Stomach (tissue), 9 donors: Measurements from ENCODE around the gene TGM1. TPM values are rescaled to one million over a fixed set of nuclear protein-coding genes. Genes with fewer than 3 reads are reported as not detected.

Experiments
- DNase-seq, 2 donors: peaks; one replicate each; pipeline versions ENCODE4 v3.0.0 to v3.0.0-alpha.2; 2013 to 2019
- H3K27ac ChIP-seq, 5 donors: fragments of 200-600 bp in 4 of 5; sonication (generic) in 4 of 5; one replicate each; pipeline ENCODE4 v1.5.1; 2013 to 2019; ENCODE audit warnings: mild to moderate bottlenecking in 1 of 5, moderate library complexity in 1 of 5
- H3K27me3 ChIP-seq, 3 donors: fragments of 200-600 bp; sonication (generic); one replicate each; pipeline ENCODE4 v1.5.1; 2017 to 2019; ENCODE audit warnings: mixed run types in 1 of 3
- H3K36me3 ChIP-seq, 4 donors: fragments of 200-600 bp; sonication (generic); 1 replicate in 3 of 4; 2 replicates in 1 of 4; pipeline ENCODE4 v1.5.1; 2016 to 2019
- H3K4me1 ChIP-seq, 4 donors: fragments of 200-600 bp; sonication (generic); one replicate each; pipeline ENCODE4 v1.5.1; 2016 to 2019
- H3K4me3 ChIP-seq, 4 donors: fragments of 200-600 bp; sonication (generic) in 3 of 4; one replicate each; pipeline ENCODE4 v1.5.1; 2016 to 2019; ENCODE audit warnings: mild to moderate bottlenecking in 1 of 4
- H3K9me3 ChIP-seq, 4 donors: fragments of 200-600 bp; sonication (generic); one replicate each; pipeline ENCODE4 v1.5.1; 2016 to 2019
- EP300 ChIP-seq: sonication (generic); formaldehyde crosslinking; IDR thresholded peaks from one replicate; pipeline ENCODE4 v1.6.1; 2017; ENCODE audit warnings: antibody characterized with exemption
- POLR2A ChIP-seq, 4 donors: fragments of 450-650 bp; IDR thresholded peaks; one replicate each; pipeline ENCODE4 v1.6.1; 2016; ENCODE audit warnings: antibody characterized with exemption in 4 of 4, control low read depth in 2 of 4, mild to moderate bottlenecking in 1 of 4, moderate library complexity in 1 of 4
- POLR2AphosphoS5 ChIP-seq, 3 donors: sonication (generic); formaldehyde crosslinking; IDR thresholded peaks; one replicate each; pipeline ENCODE4 v1.6.1; 2016; ENCODE audit warnings: antibody characterized with exemption in 3 of 3
- WGBS, 5 donors: extraction: QIAGEN DNeasy Blood & Tissue Kit in 3 of 5; methylation state at CpG; one replicate each; pipeline versions ENCODE4 v1.1.5 to v1.1.7; 2013 to 2018; 5-methylcytosine and 5-hydroxymethylcytosine counted together
- intact Hi-C: fragments of 100-400 bp; cut with DNase I; formaldehyde crosslinking; loops from one replicate; pipeline ENCODE4 v1.15.1; 2023; ENCODE audit warnings: low total_unique reads
- polyA plus RNA-seq, 3 donors: library from polyadenylated mRNA; stranded (reverse); fragments of 200-250 nt; gene quantifications; one replicate each; pipeline ENCODE4 v1.2.3, GENCODE V29; 2013
- total RNA-seq, 5 donors: library from RNA; depleted of rRNA; stranded (reverse); fragments of >200 nt; gene quantifications; one replicate each; pipeline versions ENCODE4 v1.1.0 to v1.2.3, GENCODE V29; 2014 to 2016
- TF ChIP-seq, protein P1 (sequence below), 7 experiments: fragments of 450-650 bp in 4 of 7; fragments of 200-600 bp in 3 of 7; sonication (generic) in 3 of 7; IDR thresholded peaks; one replicate each; pipeline ENCODE4 v1.5.1; 2016 to 2019; ENCODE audit warnings: antibody characterized with exemption in 7 of 7, control low read depth in 2 of 7, mild to moderate bottlenecking in 1 of 7
- donor health status: healthy with polysubstance abuse.
- donor health status: Bipolar disorder and iron deficiency.
- donor health status: healthy.

The TGM1 gene
- total and polyA plus RNA-seq, 8 donors: 1.7 to 131 (median 5.1) TPM

DNA sequence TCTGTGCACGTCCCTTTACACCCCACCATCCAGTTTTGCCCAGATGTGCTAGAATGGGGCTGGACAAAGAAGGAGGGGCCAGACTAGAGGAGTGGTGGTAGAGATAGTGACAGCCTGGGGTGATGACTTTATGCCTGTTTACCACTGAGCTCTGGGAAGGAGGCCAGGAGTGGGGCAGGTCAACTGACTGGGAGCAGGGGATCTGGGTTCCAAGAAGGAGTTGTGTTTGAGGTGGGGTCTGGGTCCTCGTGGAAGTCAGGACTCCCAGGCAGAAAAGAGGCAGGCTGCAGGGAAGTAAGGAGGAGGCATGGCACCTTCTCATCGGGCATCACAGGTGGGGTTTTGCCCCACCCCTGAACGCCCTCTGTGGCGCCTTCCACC lies 47.3 kb upstream of the TGM1 start:
- Histone ChIP-seq H3K4me3 (peak overlapping the region; percentile 47 to 58 (median 57)), H3K9me3 (no peaks in the 10 kb centered on the region), H3K36me3 (peaks cover 16 to 34% (median 23%) of the 10 kb centered on the region in 4 donors), H3K27ac (peak overlapping the region; percentile 80 to 95 (median 88)), H3K27me3 (no peaks in the 10 kb centered on the region), H3K4me1 (peaks cover 49 to 80% (median 68%) of the 10 kb centered on the region in 4 donors)
- 11 to 17% (median 13%) methylated on average over 5 of the region's 5 CpGs for WGBS, 5 donors
- DNase-seq: peak in 1 of 2 donors; percentile 55
- intact Hi-C loops: no loop called here
- TF ChIP-seq POLR2AphosphoS5 (IDR thresholded peaks at IDR 0.05) (no peak), POLR2A (IDR thresholded peaks at IDR 0.05) (no peak)
- TF ChIP-seq, protein P1, sequence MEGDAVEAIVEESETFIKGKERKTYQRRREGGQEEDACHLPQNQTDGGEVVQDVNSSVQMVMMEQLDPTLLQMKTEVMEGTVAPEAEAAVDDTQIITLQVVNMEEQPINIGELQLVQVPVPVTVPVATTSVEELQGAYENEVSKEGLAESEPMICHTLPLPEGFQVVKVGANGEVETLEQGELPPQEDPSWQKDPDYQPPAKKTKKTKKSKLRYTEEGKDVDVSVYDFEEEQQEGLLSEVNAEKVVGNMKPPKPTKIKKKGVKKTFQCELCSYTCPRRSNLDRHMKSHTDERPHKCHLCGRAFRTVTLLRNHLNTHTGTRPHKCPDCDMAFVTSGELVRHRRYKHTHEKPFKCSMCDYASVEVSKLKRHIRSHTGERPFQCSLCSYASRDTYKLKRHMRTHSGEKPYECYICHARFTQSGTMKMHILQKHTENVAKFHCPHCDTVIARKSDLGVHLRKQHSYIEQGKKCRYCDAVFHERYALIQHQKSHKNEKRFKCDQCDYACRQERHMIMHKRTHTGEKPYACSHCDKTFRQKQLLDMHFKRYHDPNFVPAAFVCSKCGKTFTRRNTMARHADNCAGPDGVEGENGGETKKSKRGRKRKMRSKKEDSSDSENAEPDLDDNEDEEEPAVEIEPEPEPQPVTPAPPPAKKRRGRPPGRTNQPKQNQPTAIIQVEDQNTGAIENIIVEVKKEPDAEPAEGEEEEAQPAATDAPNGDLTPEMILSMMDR (IDR thresholded peaks at IDR 0.05): no peak

DNA sequence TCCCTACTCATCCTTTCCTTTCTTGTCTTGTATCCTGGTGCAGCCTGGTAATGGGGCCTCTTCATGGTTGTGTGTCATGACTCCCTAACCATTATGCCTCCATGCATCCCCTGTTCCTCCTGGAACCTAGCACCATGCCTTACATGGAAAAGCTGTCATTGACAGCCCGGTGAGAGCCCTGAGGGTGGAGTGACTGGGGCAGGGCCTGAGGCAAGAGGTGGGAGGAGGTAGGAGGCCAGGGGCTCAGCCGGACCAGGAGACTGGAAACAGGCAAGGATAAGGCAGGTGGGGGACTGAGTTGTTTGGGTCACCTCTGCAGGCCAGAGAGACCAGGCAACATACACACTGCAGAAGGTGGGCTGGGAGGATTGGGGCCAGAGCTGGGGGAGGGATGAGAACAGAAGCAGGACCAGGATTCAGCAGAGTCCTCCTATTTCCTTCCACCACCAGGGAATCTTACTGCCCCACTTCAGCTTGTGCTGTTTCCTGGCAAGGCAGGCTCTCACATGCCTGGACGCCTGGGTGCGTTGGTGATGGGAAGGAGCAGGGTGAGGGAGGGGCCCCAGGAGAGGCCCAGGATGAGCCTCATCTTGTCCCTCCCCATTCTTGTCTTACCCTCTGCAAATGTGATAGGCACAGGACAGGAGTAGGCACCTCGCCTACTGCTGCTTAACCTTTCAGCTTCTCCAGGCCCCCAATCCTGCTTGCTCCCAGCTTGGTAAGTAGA lies 46.7 kb upstream of the TGM1 start, which contains the start of gene LTB4R2:
LTB4R2 (plus strand) TSS at position 603 of the 727 bp plus-strand sequence. CDS start 525 bp downstream, outside the sequence.
- H3K4me1 ChIP-seq: peaks cover 44 to 74% (median 65%) of the 10 kb centered on the region in 4 donors

DNA sequence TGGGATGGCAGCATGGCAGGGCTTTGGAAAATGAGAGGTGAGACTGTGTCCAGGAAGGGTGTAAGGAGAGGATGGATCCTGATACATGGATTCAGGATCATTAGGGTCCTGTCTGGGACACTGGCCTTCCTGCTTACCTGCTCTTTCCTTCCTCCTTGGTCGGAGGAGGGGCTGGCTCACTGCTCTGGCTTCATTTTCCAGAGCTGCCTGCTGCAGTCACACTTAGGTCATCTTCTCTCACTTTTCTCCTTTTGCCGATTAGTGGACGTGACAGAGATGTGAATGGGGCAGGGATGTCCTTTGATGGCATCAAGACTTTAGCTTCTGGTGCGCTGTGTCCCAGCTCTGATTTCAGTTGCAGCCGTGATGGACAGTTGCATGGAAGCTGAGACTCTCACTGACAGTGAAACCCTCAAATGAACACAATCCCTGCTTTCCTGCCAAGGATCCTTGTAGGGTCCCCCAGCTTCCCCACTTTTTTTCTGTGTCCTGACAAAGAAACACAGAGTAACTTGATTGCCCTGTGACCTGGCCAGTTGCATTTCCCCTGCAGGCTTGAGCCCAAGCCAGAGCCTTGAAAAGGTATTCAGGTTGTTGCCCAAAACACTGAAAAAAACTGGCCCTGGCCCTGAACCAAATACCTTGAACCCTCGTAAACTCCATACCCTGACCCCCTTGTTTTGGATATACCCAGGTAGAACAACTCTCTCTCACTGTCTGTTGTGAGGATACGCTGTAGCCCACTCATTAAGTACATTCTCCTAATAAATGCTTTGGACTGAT lies 45.6 kb upstream of the TGM1 start:
- H3K4me1 ChIP-seq: peaks cover 44 to 63% (median 61%) of the 10 kb centered on the region in 4 donors
- DNase-seq: no peak
- H3K27ac ChIP-seq: peak overlapping the region in 3 of 5 donors; percentile 73 to 95 (median 88)
- H3K36me3 ChIP-seq: peaks cover 32 to 51% (median 40%) of the 10 kb centered on the region in 4 donors
- 76 to 88% (median 81%) methylated on average over 7 of the region's 7 CpGs for WGBS, 5 donors
- TF ChIP-seq, protein P1 (IDR thresholded peaks at IDR 0.05): peak in 1 of 7 experiments; percentile 38
- TF ChIP-seq POLR2AphosphoS5 (IDR thresholded peaks at IDR 0.05) (no peak), POLR2A (IDR thresholded peaks at IDR 0.05) (no peak)
- H3K9me3 ChIP-seq: no peaks in the 10 kb centered on the region
- no peak overlapping the region for H3K4me3 ChIP-seq
- intact Hi-C loops: no loop called here
- no peaks in the 10 kb centered on the region for H3K27me3 ChIP-seq

More for the DNA sequence above, 46.7 kb upstream of the TGM1 start, which contains the start of gene LTB4R2:
- 60 to 81% (median 66%) methylated on average over 5 of the region's 5 CpGs for WGBS, 5 donors
- TF ChIP-seq EP300 (no peak), POLR2AphosphoS5 (IDR thresholded peaks at IDR 0.05) (no peak), POLR2A (IDR thresholded peaks at IDR 0.05) (no peak)
- TF ChIP-seq, protein P1 (IDR thresholded peaks at IDR 0.05): no peak
- peaks cover 21 to 39% (median 28%) of the 10 kb centered on the region in 4 donors for H3K36me3 ChIP-seq
- no peaks in the 10 kb centered on the region for H3K9me3 ChIP-seq
- H3K27ac ChIP-seq: peak within 1 kb of the TSS; percentile 80 to 95 (median 88)
- H3K4me3 ChIP-seq: peak within 1 kb of the TSS; percentile 47 to 58 (median 57)
- DNase-seq: no peak
- H3K27me3 ChIP-seq: no peaks in the 10 kb centered on the region
- intact Hi-C loops: no loop called here

DNA sequence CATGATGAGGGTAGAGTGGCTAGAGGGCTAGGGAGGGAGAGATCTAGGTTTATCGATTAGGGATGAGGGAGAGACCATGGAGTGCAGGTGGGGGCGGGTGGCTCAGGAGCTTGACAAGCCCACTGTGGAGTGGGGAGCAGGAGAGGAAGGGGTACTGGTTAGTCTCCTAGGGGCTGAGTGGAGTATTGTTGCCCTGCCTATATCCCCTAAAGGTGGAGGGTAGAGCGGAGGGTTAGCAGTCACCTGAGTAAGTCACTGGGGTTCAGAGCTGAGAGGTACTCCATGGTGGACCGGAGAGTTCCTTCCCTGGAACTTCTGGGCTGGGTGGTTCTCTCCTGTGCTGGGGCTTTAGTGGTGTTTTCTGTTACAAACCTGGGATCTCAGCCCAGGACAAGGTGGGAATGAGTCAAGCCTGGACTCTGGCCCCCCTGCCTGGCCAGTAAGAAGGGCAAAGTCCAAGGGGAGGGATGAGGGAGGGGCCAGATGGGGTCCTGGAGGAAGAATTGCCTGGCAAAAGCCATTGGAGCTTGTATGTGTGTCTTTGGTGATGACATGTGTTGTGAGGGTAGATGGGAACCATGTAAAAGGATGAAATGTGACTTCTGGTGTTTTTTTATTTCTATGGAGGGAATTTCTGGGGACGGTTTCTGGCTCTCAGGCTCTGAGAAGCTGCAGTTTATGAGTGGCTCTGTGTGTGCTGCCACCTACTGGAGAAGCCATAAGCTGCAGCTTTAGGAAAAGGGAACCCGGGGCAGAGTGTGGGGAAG lies 44.8 kb upstream of the TGM1 start, which contains the start of gene CIDEB:
CIDEB (minus strand) TSS at position 403 of the 767 bp plus-strand sequence; CDS start at position 284, 119 bp downstream.
- Histone ChIP-seq H3K4me1 (peaks cover 44 to 62% (median 57%) of the 10 kb centered on the region in 4 donors), H3K27me3 (no peaks in the 10 kb centered on the region), H3K27ac (peak within 1 kb of the TSS; percentile 11 to 88 (median 71)), H3K4me3 (no peak within 1 kb of the TSS), H3K9me3 (no peaks in the 10 kb centered on the region), H3K36me3 (peaks cover 39 to 59% (median 48%) of the 10 kb centered on the region in 4 donors)
- peak; percentile 74 to 85 for DNase-seq
- intact Hi-C loops: no loop called here
- TF ChIP-seq EP300: no peak
- TF ChIP-seq, protein P1 (IDR thresholded peaks at IDR 0.05): peak in 5 of 7 experiments; percentile 87 to 93 (median 89)
- WGBS, 5 donors: 32 to 44% (median 40%) methylated on average over 6 of the region's 6 CpGs
